AG04450 (cell line): ENCODE data around the gene CASKIN2. TPM values are rescaled to one million over a fixed set of nuclear protein-coding genes. Genes with fewer than 3 reads are reported as not detected.

Experiments used
- CTCF ChIA-PET: fragments of 300-600, 350-600 bp; formaldehyde crosslinking; extraction: SDS; loops from one replicate; lab custom pipeline; 2022; ENCODE audit warnings: antibody characterized with exemption, inconsistent platforms; lab: Charles Lee
- POLR2A ChIA-PET: fragments of 350-600 bp; formaldehyde crosslinking; extraction: SDS; loops from one replicate; lab custom pipeline; 2021; ENCODE audit warnings: antibody characterized with exemption, inconsistent platforms; lab: Yijun Ruan, JAX
- DNase-seq: peaks from one replicate; pipeline ENCODE4 v3.0.0-alpha.2; 2011; ENCODE audit warnings: low read depth, low spot score
- H3K27ac ChIP-seq: one replicate; pipeline ENCODE4 v1.5.1; 2012; ENCODE audit warnings: low read depth, low read length, control low read depth
- H3K27me3 ChIP-seq: one replicate; pipeline ENCODE4 v1.6.0; 2012; ENCODE audit warnings: low read length; ENCODE audit not compliant: control insufficient read depth, insufficient read depth
- H3K4me3 ChIP-seq: 2 replicates; pipeline ENCODE4 v1.5.1; 2011; ENCODE audit warnings: mild to moderate bottlenecking, low read depth, low read length, control low read depth
- H3K9me3 ChIP-seq: 2 replicates; pipeline ENCODE4 v1.5.1; 2012; ENCODE audit warnings: low read length; ENCODE audit not compliant: control insufficient read depth, insufficient read depth
- CTCF ChIP-seq: IDR thresholded peaks from 2 replicates; pipeline ENCODE4 v1.5.1; 2011; ENCODE audit warnings: low read depth, low read length, control low read depth, inconsistent platforms
- polyA plus RNA-seq: library from polyadenylated mRNA; depleted of rRNA; stranded (reverse); fragments of >200 nt; gene quantifications from 2 replicates; pipeline ENCODE4 v1.2.3, GENCODE V29; 2011; rRNA removed

The CASKIN2 gene
- polyA plus RNA-seq, 1 experiment = 1.9 TPM

- no peak for DNase-seq
- CTCF ChIA-PET = interaction anchor here (1.0 kb wide), 1 partner anchor 183 kb away, joined by 3 read pairs; the partner anchor contains the start of gene MIF4GD
Observed at GRCh38 chr17:75454193-75454592, 61.1 kb downstream of the CASKIN2 start.

DNA sequence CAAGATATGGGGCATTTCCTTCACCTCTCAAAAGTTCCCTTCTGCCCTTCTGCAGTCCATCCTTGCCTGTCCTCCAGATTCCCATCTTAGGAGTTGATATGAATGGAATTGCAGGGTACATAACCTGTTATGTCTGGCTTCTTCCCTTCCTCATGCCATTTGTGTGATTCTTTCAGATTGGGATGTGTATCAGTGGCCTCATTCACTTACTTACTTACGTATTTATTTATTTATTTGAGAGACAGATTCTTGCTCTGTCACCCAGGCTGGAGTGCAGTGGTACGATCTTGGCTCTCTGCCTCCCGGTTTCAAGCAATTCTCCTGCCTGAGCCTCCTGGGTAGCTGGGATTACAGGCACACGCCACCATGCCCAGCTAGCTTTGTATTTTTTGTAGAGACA, 65.1 kb downstream of the CASKIN2 start:
- no peak overlapping the region for H3K27ac ChIP-seq
- no peak for DNase-seq
- CTCF ChIA-PET = no interaction called here

More at GRCh38 chr17:75454193-75454592, 61.1 kb downstream of the CASKIN2 start:
- H3K27me3 ChIP-seq = no peaks in the 10 kb centered on the region
- no peak overlapping the region for H3K4me3 ChIP-seq
- H3K27ac ChIP-seq = no peak overlapping the region
- POLR2A ChIA-PET = interaction anchor here (0.9 kb wide), 1 partner anchor 62 kb away, joined by 3 read pairs; the partner anchor contains the start of gene TSEN54
- TF ChIP-seq CTCF = no peak
- no peaks in the 10 kb centered on the region; the same call in 1 of the 2 replicates for H3K9me3 ChIP-seq

More for the DNA sequence above, 65.1 kb downstream of the CASKIN2 start:
- POLR2A ChIA-PET = no interaction called here
- TF ChIP-seq CTCF = no peak
- Histone ChIP-seq H3K4me3 (no peak overlapping the region), H3K9me3 (no peaks in the 10 kb centered on the region), H3K27me3 (no peaks in the 10 kb centered on the region)

Other genes with a start within 250 kb of the CASKIN2 start
- 6.0 and 6.9 TPM in 2 replicates for gene MIF4GD, start 244.3 kb downstream of the CASKIN2 start, polyA plus RNA-seq
- gene SLC25A19, start 226.1 kb downstream of the CASKIN2 start, polyA plus RNA-seq = 3.5 and 4.4 TPM in 2 replicates
- gene GRB2, start 109.9 kb downstream of the CASKIN2 start, polyA plus RNA-seq = 53.9 and 63.8 TPM in 2 replicates
- 14.8 and 23.2 TPM in 2 replicates for gene TMEM94, start 58.9 kb downstream of the CASKIN2 start, polyA plus RNA-seq
- gene TSEN54, start 991 bp upstream of the CASKIN2 start, polyA plus RNA-seq = 8.8 and 10.9 TPM in 2 replicates
- gene LLGL2, start 10.2 kb upstream of the CASKIN2 start, polyA plus RNA-seq = 0.19 and 0.24 TPM in 2 replicates
- gene MYO15B, start 72.3 kb upstream of the CASKIN2 start, polyA plus RNA-seq = 0.52 and 0.79 TPM in 2 replicates
- not detected in 2 replicates for gene SMIM5, start 117.9 kb upstream of the CASKIN2 start, polyA plus RNA-seq
- 9.3 and 11.9 TPM in 2 replicates for gene RECQL5, start 151.6 kb upstream of the CASKIN2 start, polyA plus RNA-seq
- gene SAP30BP, start 151.8 kb upstream of the CASKIN2 start, polyA plus RNA-seq = 74.2 and 75.4 TPM in 2 replicates
- 0.21 and 0.31 TPM in 2 replicates for gene ITGB4, start 205.9 kb upstream of the CASKIN2 start, polyA plus RNA-seq
- 12.4 and 16.8 TPM in 2 replicates for gene GALK1, start 249.7 kb upstream of the CASKIN2 start, polyA plus RNA-seq